ENCODE results near the gene CCBE1. TPM values are rescaled to one million over a fixed set of nuclear protein-coding genes. Genes with fewer than 3 reads are reported as not detected.

CCBE1 gene
- total RNA-seq, 4 donors from 2014 or later: 0.18 to 2.8 (median 1.6) TPM

- TF ChIP-seq CTCF (IDR thresholded peaks at IDR 0.05) (peak; percentile 44 to 91 (median 82)), POLR2A (IDR thresholded peaks at IDR 0.05) (no peak)
These were observed 294.7 kb downstream of the CCBE1 start for GRCh38 chr18:59402432-59403090.

GRCh38 chr18:59400407-59400806, 296.8 kb downstream of the CCBE1 start:
- DNase-seq: no peak
- Histone ChIP-seq H3K4me1 (no peaks in the 10 kb centered on the region), H3K27ac (no peak overlapping the region), H3K9me3 (no peaks in the 10 kb centered on the region), H3K4me3 (no peak overlapping the region), H3K27me3 (no peaks in the 10 kb centered on the region), H3K36me3 (no peaks in the 10 kb centered on the region)
- TF ChIP-seq POLR2A (IDR thresholded peaks at IDR 0.05) (no peak), CTCF (IDR thresholded peaks at IDR 0.05) (no peak)

More at GRCh38 chr18:59402432-59403090, 294.7 kb downstream of the CCBE1 start:
- no peaks in the 10 kb centered on the region for H3K9me3 ChIP-seq
- no peak overlapping the region for H3K4me3 ChIP-seq
- DNase-seq: peak; percentile 49 to 85 (median 75)
- H3K4me1 ChIP-seq: no peaks in the 10 kb centered on the region
- no peak overlapping the region for H3K27ac ChIP-seq
- H3K27me3 ChIP-seq: no peaks in the 10 kb centered on the region
- H3K36me3 ChIP-seq: no peaks in the 10 kb centered on the region

GRCh38 chr18:59395226-59396175, 301.7 kb downstream of the CCBE1 start:
- Histone ChIP-seq H3K36me3 (no peaks in the 10 kb centered on the region), H3K4me3 (no peak overlapping the region), H3K27me3 (no peaks in the 10 kb centered on the region), H3K4me1 (no peaks in the 10 kb centered on the region), H3K27ac (no peak overlapping the region), H3K9me3 (no peaks in the 10 kb centered on the region)
- DNase-seq: no peak
- no peak for TF ChIP-seq CTCF (IDR thresholded peaks at IDR 0.05)
- no peak for TF ChIP-seq POLR2A (IDR thresholded peaks at IDR 0.05)

GRCh38 chr18:59393381-59393780, 303.8 kb downstream of the CCBE1 start:
- H3K27me3 ChIP-seq: no peaks in the 10 kb centered on the region
- no peak overlapping the region for H3K27ac ChIP-seq
- H3K9me3 ChIP-seq: no peaks in the 10 kb centered on the region
- DNase-seq: no peak
- TF ChIP-seq POLR2A (IDR thresholded peaks at IDR 0.05) (no peak), CTCF (IDR thresholded peaks at IDR 0.05) (no peak)
- H3K4me1 ChIP-seq: no peaks in the 10 kb centered on the region
- H3K4me3 ChIP-seq: no peak overlapping the region
- no peaks in the 10 kb centered on the region for H3K36me3 ChIP-seq

GRCh38 chr18:59388817-59389216, 308.4 kb downstream of the CCBE1 start:
- no peaks in the 10 kb centered on the region for H3K36me3 ChIP-seq
- H3K4me3 ChIP-seq: no peak overlapping the region
- H3K27ac ChIP-seq: no peak overlapping the region
- no peaks in the 10 kb centered on the region for H3K9me3 ChIP-seq
- DNase-seq: no peak
- no peaks in the 10 kb centered on the region for H3K4me1 ChIP-seq
- TF ChIP-seq CTCF (IDR thresholded peaks at IDR 0.05): no peak
- no peak for TF ChIP-seq POLR2A (IDR thresholded peaks at IDR 0.05)
- no peaks in the 10 kb centered on the region for H3K27me3 ChIP-seq
